GM21528 (cell line): ENCODE data around the gene TRAF2.
"Not testable (repeated sequence)": the region's sequence is repeated elsewhere in the genome, so short reads cannot be mapped to it uniquely, and the experiment has no call there.

Source experiments
- ATAC-seq: cut with Tn5 transposase; IDR thresholded peaks from one replicate; pipeline ENCODE4 v1.9.1; 2021; ENCODE audit warnings: mild to moderate bottlenecking, moderate library complexity; ENCODE audit not compliant: unreplicated experiment, low FRiP score

Gene TRAF2

GRCh38 chr9:136856541-136857141 is 29.7 kb upstream of the TRAF2 start:
- ATAC-seq: no peak

- no peak for ATAC-seq
Measured at GRCh38 chr9:136857166-136857565, 29.1 kb upstream of the TRAF2 start.

- ATAC-seq: no peak
Measured at GRCh38 chr9:136857581-136858412, 28.5 kb upstream of the TRAF2 start.

- no peak for ATAC-seq
Measured at GRCh38 chr9:136858452-136858843, 27.9 kb upstream of the TRAF2 start.

- no peak for ATAC-seq
Measured at GRCh38 chr9:136858844-136859757, 27.2 kb upstream of the TRAF2 start.

GRCh38 chr9:136860529-136860928 is 25.8 kb upstream of the TRAF2 start:
- no peak for ATAC-seq

GRCh38 chr9:136860933-136861873 is 25.1 kb upstream of the TRAF2 start:
- ATAC-seq: no peak

GRCh38 chr9:136861874-136862457 is 24.4 kb upstream of the TRAF2 start:
- ATAC-seq: no peak

GRCh38 chr9:136862849-136863622 is 23.3 kb upstream of the TRAF2 start:
- no peak for ATAC-seq

GRCh38 chr9:136863623-136864273 is 22.6 kb upstream of the TRAF2 start:
- ATAC-seq: no peak

GRCh38 chr9:136865041-136865767 is 21.1 kb upstream of the TRAF2 start:
- no peak for ATAC-seq

- ATAC-seq: no peak
Measured at GRCh38 chr9:136865768-136866103, 20.6 kb upstream of the TRAF2 start.

GRCh38 chr9:136866898-136867421 is 19.4 kb upstream of the TRAF2 start:
- ATAC-seq: not testable (repeated sequence)

- ATAC-seq: no peak
Measured at GRCh38 chr9:136867480-136867879, 18.8 kb upstream of the TRAF2 start.

- ATAC-seq: no peak
Measured at GRCh38 chr9:136867917-136868316, 18.4 kb upstream of the TRAF2 start.

GRCh38 chr9:136868644-136869043 is 17.7 kb upstream of the TRAF2 start:
- ATAC-seq: no peak

GRCh38 chr9:136869611-136870010 is 16.7 kb upstream of the TRAF2 start:
- ATAC-seq: not testable (repeated sequence)

GRCh38 chr9:136875155-136875554 is 11.2 kb upstream of the TRAF2 start:
- no peak for ATAC-seq
